GM12864 (cell line): Measurements from ENCODE around the gene NAPB.

Experiments
- DNase-seq: peaks from one replicate; pipeline ENCODE4 v3.0.0-alpha.2; 2011; ENCODE audit warnings: low read depth
- H3K4me3 ChIP-seq: 2 replicates; pipeline ENCODE4 v1.5.1; 2011; ENCODE audit warnings: mild to moderate bottlenecking, low read depth, low read length, control low read depth
- CTCF ChIP-seq: IDR thresholded peaks from 2 replicates; pipeline ENCODE4 v1.5.1; 2011; ENCODE audit warnings: low read depth, mild to moderate bottlenecking, moderate library complexity, low read length, control low read depth, inconsistent platforms; ENCODE audit errors: missing control alignments

Gene NAPB

GRCh38 chr20:23454816-23455215, 33.5 kb upstream of the NAPB start:
- no peak for TF ChIP-seq CTCF
- no peak for DNase-seq
- no peak overlapping the region for H3K4me3 ChIP-seq

- H3K4me3 ChIP-seq = no peak overlapping the region
- no peak for TF ChIP-seq CTCF
- no peak for DNase-seq
Observed at GRCh38 chr20:23453549-23454543, 32.6 kb upstream of the NAPB start.

GRCh38 chr20:23452776-23453175, 31.5 kb upstream of the NAPB start, which contains the start of gene CST11:
Gene CST11 (minus strand): TSS chr20:23452876. CDS start chr20:23452811, 65 bp downstream.
- no peak for TF ChIP-seq CTCF
- H3K4me3 ChIP-seq = no peak within 1 kb of the TSS
- no peak for DNase-seq

- no peak overlapping the region for H3K4me3 ChIP-seq
- TF ChIP-seq CTCF = no peak
- no peak for DNase-seq
Observed at GRCh38 chr20:23451956-23452487, 30.7 kb upstream of the NAPB start.

- H3K4me3 ChIP-seq = no peak overlapping the region
- TF ChIP-seq CTCF = no peak
- no peak for DNase-seq
Observed at GRCh38 chr20:23450877-23451276, 29.6 kb upstream of the NAPB start.

GRCh38 chr20:23449421-23449820, 28.1 kb upstream of the NAPB start:
- TF ChIP-seq CTCF = no peak
- H3K4me3 ChIP-seq = no peak overlapping the region
- DNase-seq = no peak
